SK-N-SH treated with all-trans-retinoic acid at 6 μM for 48 hours (cell line): ENCODE measurements around the gene ZSWIM6.

Experiments
- RARB ChIP-seq: fragments of 250-450 bp; sonication (Bioruptor Pico); IDR thresholded peaks from 2 replicates; pipeline ENCODE4 v1.8.0; 2021; ENCODE audit warnings: mild to moderate bottlenecking, moderate library complexity
- ZC3H10 ChIP-seq: fragments of 250-450 bp; sonication (Bioruptor Pico); IDR thresholded peaks from 2 replicates; pipeline ENCODE4 v1.5.1; 2021; ENCODE audit warnings: mild to moderate bottlenecking, moderate library complexity
- ZFP3 ChIP-seq: fragments of 250-450 bp; sonication (Bioruptor Pico); IDR thresholded peaks from 2 replicates; pipeline ENCODE4 v1.5.0; 2020; ENCODE audit warnings: mild to moderate bottlenecking, moderate library complexity
- ZNF565 ChIP-seq: fragments of 450-650 bp; formaldehyde crosslinking; conservative IDR thresholded peaks from 2 replicates; pipeline ENCODE4 v1.5.0; 2020; ENCODE audit warnings: low read depth, mild to moderate bottlenecking, moderate library complexity
- ZNF8 ChIP-seq: fragments of 450-650 bp; formaldehyde crosslinking; IDR thresholded peaks from 2 replicates; pipeline ENCODE4 v1.5.0; 2020; ENCODE audit warnings: mild to moderate bottlenecking, moderate library complexity

DNA sequence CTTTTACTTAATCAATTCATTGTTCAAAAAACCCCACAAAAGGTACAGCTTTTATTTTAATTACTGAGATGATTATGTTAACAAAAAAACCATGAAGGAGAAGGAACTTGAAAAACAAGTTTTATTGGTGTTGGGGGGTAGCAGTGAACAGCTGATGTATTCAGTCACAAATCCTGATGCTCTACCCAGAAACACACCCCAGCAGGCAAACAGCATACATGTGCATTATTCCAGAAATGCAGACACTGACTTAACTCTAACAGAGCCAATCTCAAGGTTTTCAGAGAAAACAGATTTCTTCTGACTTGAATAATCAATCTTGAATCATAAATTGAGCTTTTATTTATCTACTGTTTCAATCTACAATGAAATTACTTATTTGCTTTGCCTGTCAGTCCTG is 175.2 kb downstream of the ZSWIM6 start:
- TF ChIP-seq ZNF8 (CRISPR knock-in tag) (no peak), ZFP3 (CRISPR knock-in tag) (no peak), RARB (CRISPR knock-in tag) (no peak), ZNF565 (CRISPR knock-in tag) (no peak), ZC3H10 (CRISPR knock-in tag) (no peak)
